Hepatocyte (in vitro differentiated cells): ENCODE measurements around the gene CTR9. TPM values are rescaled to one million over a fixed set of nuclear protein-coding genes. Genes with fewer than 3 reads are reported as not detected.

Experiments used
- DNase-seq: peaks from one replicate; pipeline ENCODE4 v3.0.0-alpha.2; 2016; ENCODE audit warnings: low spot score
- H2AFZ ChIP-seq: fragments of 200-600 bp; sonication (generic); 2 replicates; pipeline ENCODE4 v1.6.0; 2016; ENCODE audit warnings: antibody characterized with exemption, mild to moderate bottlenecking
- H3K27ac ChIP-seq: fragments of 200-600 bp; sonication (generic); 2 replicates; pipeline ENCODE4 v1.5.1; 2016; ENCODE audit warnings: mild to moderate bottlenecking
- H3K27me3 ChIP-seq: fragments of 200-600 bp; sonication (generic); 2 replicates; pipeline ENCODE4 v1.6.1; 2016
- H3K36me3 ChIP-seq: fragments of 200-600 bp; sonication (generic); replicated peaks from 2 replicates; pipeline ENCODE4 v1.5.1; 2016; ENCODE audit warnings: low read depth; ENCODE audit not compliant: insufficient read depth
- H3K4me1 ChIP-seq: fragments of 200-600 bp; sonication (generic); 2 replicates; pipeline ENCODE4 v1.5.1; 2016; ENCODE audit warnings: mild to moderate bottlenecking, moderate library complexity; ENCODE audit not compliant: insufficient read depth
- H3K4me2 ChIP-seq: fragments of 200-600 bp; sonication (generic); 2 replicates; pipeline ENCODE4 v1.6.0; 2016
- H3K4me3 ChIP-seq: fragments of 200-600 bp; sonication (generic); 2 replicates; pipeline ENCODE4 v1.5.1; 2016; ENCODE audit warnings: mild to moderate bottlenecking
- H3K79me2 ChIP-seq: fragments of 200-600 bp; sonication (generic); 2 replicates; pipeline ENCODE4 v1.6.0; 2017; ENCODE audit warnings: mild to moderate bottlenecking
- H3K9me2 ChIP-seq: fragments of 200-600 bp; sonication (generic); replicated peaks from 2 replicates; pipeline ENCODE4 v1.6.0; 2017; ENCODE audit warnings: mild to moderate bottlenecking; ENCODE audit not compliant: insufficient read depth
- H3K9me3 ChIP-seq: fragments of 200-600 bp; sonication (generic); 2 replicates; pipeline ENCODE4 v1.5.1; 2016; ENCODE audit warnings: low read depth, mild to moderate bottlenecking
- H4K20me1 ChIP-seq: fragments of 200-600 bp; sonication (generic); 2 replicates; pipeline ENCODE4 v1.6.0; 2016; ENCODE audit warnings: mild to moderate bottlenecking; ENCODE audit not compliant: insufficient read depth, poor library complexity, severe bottlenecking
- EZH2 ChIP-seq: fragments of 200-600 bp; sonication (generic); IDR thresholded peaks from 2 replicates; pipeline ENCODE4 v1.6.1; 2016; ENCODE audit warnings: antibody characterized with exemption, mild to moderate bottlenecking, borderline replicate concordance
- EZH2phosphoT487 ChIP-seq: fragments of 200-600 bp; sonication (generic); IDR thresholded peaks from one replicate; pipeline ENCODE4 v1.6.1; 2018; ENCODE audit warnings: antibody characterized with exemption, mild to moderate bottlenecking, low read depth, moderate library complexity; ENCODE audit not compliant: unreplicated experiment, severe bottlenecking
- WGBS: methylation state at CpG from one replicate; pipeline ENCODE4 v1.1.6; 2016; ENCODE audit warnings: low lambda C conversion rate; ENCODE audit errors: missing lambda C conversion rate; 5-methylcytosine and 5-hydroxymethylcytosine counted together
- polyA plus RNA-seq: library from polyadenylated mRNA; unstranded; fragments of >200 nt; fragmentation: Nextera tagmentation; extraction: Ambion mirVana; gene quantifications from 2 replicates; pipeline ENCODE4 v1.2.1, GENCODE V29; 2016
- total RNA-seq: library from RNA; depleted of rRNA; stranded (reverse); fragments of >200 nt; gene quantifications from 2 replicates; pipeline ENCODE4 v1.2.3, GENCODE V29; 2014
- TF ChIP-seq, protein P1 (sequence below): fragments of 200-600 bp; sonication (generic); IDR thresholded peaks from 2 replicates; pipeline ENCODE4 v1.5.1; 2016; ENCODE audit warnings: antibody characterized with exemption, mild to moderate bottlenecking; ENCODE audit not compliant: poor library complexity

CTR9 gene
- total and polyA plus RNA-seq, 2 experiments from 2014 or later = 24.4 to 28.0 TPM

DNA sequence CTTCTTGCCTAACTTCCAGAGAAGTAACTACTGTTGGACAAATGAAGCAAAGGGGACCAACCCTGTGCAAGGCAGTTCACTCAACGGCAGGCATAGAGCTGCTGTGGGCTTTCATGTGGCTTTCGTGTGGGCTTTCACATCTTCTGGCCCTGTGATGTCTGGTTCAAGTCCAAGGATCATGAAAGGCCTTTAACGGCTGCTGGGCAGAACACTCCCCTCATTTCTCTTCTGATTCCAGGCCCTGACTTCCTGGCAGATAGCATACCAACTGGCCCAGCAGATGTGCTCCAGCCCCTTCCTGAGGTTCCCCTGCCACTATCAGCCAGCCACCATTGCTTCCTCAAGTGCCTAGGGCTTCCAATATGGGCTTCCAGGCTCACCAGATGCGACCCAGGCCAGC lies 28.7 kb upstream of the CTR9 start:
- Histone ChIP-seq H3K9me2 (no peaks in the 10 kb centered on the region), H3K27me3 (no peaks in the 10 kb centered on the region), H4K20me1 (no peaks in the 10 kb centered on the region), H2AFZ (no peak overlapping the region), H3K4me3 (no peak overlapping the region), H3K4me1 (peaks cover 6% of the 10 kb centered on the region), H3K4me2 (no peak overlapping the region), H3K9me3 (no peaks in the 10 kb centered on the region), H3K36me3 (no peaks in the 10 kb centered on the region), H3K79me2 (no peaks in the 10 kb centered on the region), H3K27ac (no peak overlapping the region)
- no peak for DNase-seq
- no peak for TF ChIP-seq EZH2phosphoT487
- TF ChIP-seq EZH2 = no peak
- TF ChIP-seq, protein P1, sequence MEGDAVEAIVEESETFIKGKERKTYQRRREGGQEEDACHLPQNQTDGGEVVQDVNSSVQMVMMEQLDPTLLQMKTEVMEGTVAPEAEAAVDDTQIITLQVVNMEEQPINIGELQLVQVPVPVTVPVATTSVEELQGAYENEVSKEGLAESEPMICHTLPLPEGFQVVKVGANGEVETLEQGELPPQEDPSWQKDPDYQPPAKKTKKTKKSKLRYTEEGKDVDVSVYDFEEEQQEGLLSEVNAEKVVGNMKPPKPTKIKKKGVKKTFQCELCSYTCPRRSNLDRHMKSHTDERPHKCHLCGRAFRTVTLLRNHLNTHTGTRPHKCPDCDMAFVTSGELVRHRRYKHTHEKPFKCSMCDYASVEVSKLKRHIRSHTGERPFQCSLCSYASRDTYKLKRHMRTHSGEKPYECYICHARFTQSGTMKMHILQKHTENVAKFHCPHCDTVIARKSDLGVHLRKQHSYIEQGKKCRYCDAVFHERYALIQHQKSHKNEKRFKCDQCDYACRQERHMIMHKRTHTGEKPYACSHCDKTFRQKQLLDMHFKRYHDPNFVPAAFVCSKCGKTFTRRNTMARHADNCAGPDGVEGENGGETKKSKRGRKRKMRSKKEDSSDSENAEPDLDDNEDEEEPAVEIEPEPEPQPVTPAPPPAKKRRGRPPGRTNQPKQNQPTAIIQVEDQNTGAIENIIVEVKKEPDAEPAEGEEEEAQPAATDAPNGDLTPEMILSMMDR = no peak
- WGBS = 62% methylated on average over 4 of the region's 4 CpGs

DNA sequence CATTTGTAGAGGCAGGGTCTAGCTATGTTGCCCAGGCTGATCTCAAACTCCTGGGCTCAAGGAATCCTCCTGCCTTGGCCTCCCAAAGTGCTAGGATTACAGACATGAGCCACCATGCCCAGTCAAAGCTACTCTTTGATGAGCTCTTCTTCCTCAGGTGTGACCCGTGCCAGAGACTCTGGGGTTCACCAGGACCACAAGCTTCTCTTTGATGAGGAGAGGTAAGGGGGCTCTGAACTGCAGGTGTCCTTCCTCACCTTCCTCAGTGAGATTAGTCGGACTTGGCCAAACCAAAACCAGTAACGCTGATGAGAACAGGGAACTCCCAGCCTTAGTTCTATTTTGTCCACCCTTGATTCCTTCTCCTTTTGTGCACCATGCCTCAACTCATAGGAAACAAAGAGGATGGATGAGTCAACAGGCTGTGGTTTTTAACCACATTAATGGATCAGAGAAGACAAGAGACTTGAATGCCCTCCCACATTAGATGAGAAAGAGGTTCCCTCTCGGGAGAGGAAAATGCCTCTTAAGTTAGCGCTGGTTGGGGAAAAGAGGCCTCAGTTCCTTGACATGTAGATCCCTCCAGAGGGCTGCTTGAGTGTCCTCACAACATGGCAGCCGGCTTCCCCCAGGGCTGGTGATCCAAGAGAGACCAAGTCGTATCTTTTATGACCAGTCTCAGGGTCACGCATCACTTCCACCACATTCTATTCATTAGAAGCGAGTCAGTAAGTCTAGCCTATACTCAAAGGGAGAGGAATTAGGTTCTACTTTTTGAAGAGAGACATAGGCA lies 25.7 kb upstream of the CTR9 start:
- Histone ChIP-seq H3K4me2 (no peak overlapping the region), H2AFZ (no peak overlapping the region), H3K9me2 (no peaks in the 10 kb centered on the region), H3K9me3 (no peaks in the 10 kb centered on the region), H3K27ac (no peak overlapping the region), H4K20me1 (no peaks in the 10 kb centered on the region), H3K79me2 (no peaks in the 10 kb centered on the region), H3K4me3 (no peak overlapping the region), H3K36me3 (no peaks in the 10 kb centered on the region), H3K27me3 (no peaks in the 10 kb centered on the region), H3K4me1 (peaks cover 12% of the 10 kb centered on the region)
- WGBS = 93% methylated on average over 9 of the region's 9 CpGs
- TF ChIP-seq, protein P1 = no peak
- no peak for TF ChIP-seq EZH2phosphoT487
- TF ChIP-seq EZH2 = no peak
- DNase-seq = no peak

DNA sequence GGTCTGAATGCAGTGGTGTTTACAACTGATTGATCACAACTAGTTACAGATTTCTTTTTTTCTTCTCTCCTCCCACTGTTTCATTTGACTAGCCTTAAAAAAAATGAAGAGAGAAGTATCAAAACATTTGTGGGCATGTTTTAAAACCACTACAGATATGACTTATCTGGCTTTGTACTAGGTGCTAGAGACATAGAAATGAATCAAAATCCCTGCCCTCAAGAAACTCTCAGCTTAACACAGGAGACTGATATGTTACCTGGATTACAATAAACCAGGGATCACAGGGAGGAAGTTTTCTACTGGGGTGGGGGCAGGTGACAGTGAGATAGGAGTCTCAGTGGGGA lies 25.2 kb upstream of the CTR9 start:
- Histone ChIP-seq H3K79me2 (no peaks in the 10 kb centered on the region), H3K4me3 (no peak overlapping the region), H3K36me3 (no peaks in the 10 kb centered on the region), H3K4me2 (no peak overlapping the region), H4K20me1 (no peaks in the 10 kb centered on the region), H3K9me2 (no peaks in the 10 kb centered on the region), H3K27ac (no peak overlapping the region), H3K27me3 (no peaks in the 10 kb centered on the region), H2AFZ (no peak overlapping the region), H3K9me3 (no peaks in the 10 kb centered on the region), H3K4me1 (peaks cover 12% of the 10 kb centered on the region)
- no peak for TF ChIP-seq EZH2
- TF ChIP-seq, protein P1 = no peak
- no peak for TF ChIP-seq EZH2phosphoT487
- no peak for DNase-seq
